WTC11 (cell line): Measurements from ENCODE around the gene PDIA3. TPM values are rescaled to one million over a fixed set of nuclear protein-coding genes. Genes with fewer than 3 reads are reported as not detected.

Experiments
- ATAC-seq: fragments of 200-7000 bp; cut with Tn5 transposase; 2 replicates; pipeline ENCODE4 v1.10.0; 2021; ENCODE audit warnings: mild to moderate bottlenecking, moderate library complexity
- CTCF ChIA-PET: fragments of 300-600 bp; sonication (Branson Sonifier 250); formaldehyde crosslinking; loops from one replicate; lab custom pipeline; 2021; ENCODE audit warnings: antibody characterized with exemption; lab: Charles Lee
- POLR2A ChIA-PET: fragments of 350-600 bp; sonication (Branson Sonifier 250); formaldehyde crosslinking; loops from one replicate; lab custom pipeline; 2021; ENCODE audit warnings: antibody characterized with exemption; lab: Charles Lee
- DNase-seq: peaks from one replicate; pipeline ENCODE4 v3.0.0; 2021; ENCODE audit warnings: low spot score
- H3K27ac Mint-ChIP-seq: 2 replicates; pipeline ENCODE4 v1.8.0; 2021; ENCODE audit warnings: mixed read lengths
- H3K27me3 Mint-ChIP-seq: 2 replicates; pipeline ENCODE4 v1.8.0; 2021; ENCODE audit warnings: low read depth, mild to moderate bottlenecking, moderate library complexity, mixed read lengths
- H3K36me3 Mint-ChIP-seq: 2 replicates; pipeline ENCODE4 v1.8.0; 2021; ENCODE audit warnings: mixed read lengths
- H3K4me1 Mint-ChIP-seq: 2 replicates; pipeline ENCODE4 v1.8.0; 2022; ENCODE audit warnings: mixed read lengths
- H3K4me3 Mint-ChIP-seq: 2 replicates; pipeline ENCODE4 v1.8.0; 2021; ENCODE audit warnings: mild to moderate bottlenecking, moderate library complexity, mixed read lengths
- H3K9me3 Mint-ChIP-seq: 2 replicates; pipeline ENCODE4 v1.8.0; 2021; ENCODE audit warnings: mixed read lengths
- CREM ChIP-seq: sonication (generic); formaldehyde crosslinking; IDR thresholded peaks from 2 replicates; pipeline ENCODE4 v1.8.1; 2022; ENCODE audit warnings: mild to moderate bottlenecking, missing genetic modification reagents, moderate library complexity
- ESRRA ChIP-seq: sonication (generic); formaldehyde crosslinking; IDR thresholded peaks from 2 replicates; pipeline ENCODE4 v1.8.1; 2022; ENCODE audit warnings: mild to moderate bottlenecking, missing genetic modification reagents, borderline replicate concordance
- GTF2I ChIP-seq: fragments of 250-450 bp; sonication (Bioruptor Pico); conservative IDR thresholded peaks from 2 replicates; pipeline ENCODE4 v1.4.0; 2021; ENCODE audit warnings: mild to moderate bottlenecking
- JAZF1 ChIP-seq: fragments of 250-450 bp; sonication (Bioruptor Pico); IDR thresholded peaks from 2 replicates; pipeline ENCODE4 v1.9.0; 2021; ENCODE audit warnings: moderate library complexity, mild to moderate bottlenecking, inconsistent platforms
- KAT7 ChIP-seq: sonication (generic); formaldehyde crosslinking; IDR thresholded peaks from 2 replicates; pipeline ENCODE4 v1.8.1; 2023; ENCODE audit warnings: missing genetic modification reagents, mild to moderate bottlenecking, borderline replicate concordance
- NFE2L1 ChIP-seq: sonication (generic); formaldehyde crosslinking; IDR thresholded peaks from 2 replicates; pipeline ENCODE4 v1.8.1; 2023; ENCODE audit warnings: missing genetic modification reagents
- NFYB ChIP-seq: sonication (generic); formaldehyde crosslinking; conservative IDR thresholded peaks from 2 replicates; pipeline ENCODE4 v1.8.0; 2022; ENCODE audit warnings: low read depth, missing genetic modification reagents
- PRRX2 ChIP-seq: fragments of 250-450 bp; sonication (Bioruptor Pico); IDR thresholded peaks from 2 replicates; pipeline ENCODE4 v1.8.0; 2021; ENCODE audit warnings: mild to moderate bottlenecking
- SMAD3 ChIP-seq: sonication (generic); formaldehyde crosslinking; IDR thresholded peaks from 2 replicates; pipeline ENCODE4 v1.8.0; 2022; ENCODE audit warnings: missing genetic modification reagents, mild to moderate bottlenecking, borderline replicate concordance
- TEAD4 ChIP-seq: sonication (generic); formaldehyde crosslinking; IDR thresholded peaks from 2 replicates; pipeline ENCODE4 v1.8.0; 2022; ENCODE audit warnings: mild to moderate bottlenecking, missing genetic modification reagents
- ZNF232 ChIP-seq: sonication (generic); formaldehyde crosslinking; IDR thresholded peaks from 2 replicates; pipeline ENCODE4 v1.8.0; 2022; ENCODE audit warnings: mild to moderate bottlenecking, missing genetic modification reagents
- ZNF396 ChIP-seq: fragments of 250-450 bp; sonication (Bioruptor Pico); IDR thresholded peaks from 2 replicates; pipeline ENCODE4 v1.8.0; 2021; ENCODE audit warnings: mild to moderate bottlenecking, moderate library complexity, borderline replicate concordance
- total RNA-seq: library from RNA; stranded (reverse); gene quantifications from 3 replicates; pipeline ENCODE4 v1.2.3, GENCODE V29; 2021
- TF ChIP-seq, protein P1 (sequence below): sonication (generic); formaldehyde crosslinking; IDR thresholded peaks from 2 replicates; pipeline ENCODE4 v1.8.1; 2023; ENCODE audit warnings: mild to moderate bottlenecking, missing genetic modification reagents, moderate library complexity
- TF ChIP-seq, protein P2 (sequence below): sonication (generic); formaldehyde crosslinking; IDR thresholded peaks from 2 replicates; pipeline ENCODE4 v1.8.1; 2023; ENCODE audit warnings: mild to moderate bottlenecking, missing genetic modification reagents
- TF ChIP-seq, protein P3 (sequence below): fragments of 250-450 bp; sonication (Bioruptor Pico); IDR thresholded peaks from 2 replicates; pipeline ENCODE4 v1.9.0; 2021; ENCODE audit warnings: mild to moderate bottlenecking, borderline replicate concordance
- TF ChIP-seq, protein P4 (sequence below): sonication (generic); formaldehyde crosslinking; IDR thresholded peaks from 2 replicates; pipeline ENCODE4 v1.8.1; 2023; ENCODE audit warnings: mild to moderate bottlenecking, moderate library complexity, missing genetic modification reagents
- TF ChIP-seq, protein P5 (sequence below): sonication (generic); formaldehyde crosslinking; IDR thresholded peaks from 2 replicates; pipeline ENCODE4 v1.8.1; 2022; ENCODE audit warnings: mild to moderate bottlenecking, moderate library complexity, missing genetic modification reagents

Gene PDIA3
- total RNA-seq, 1 experiment from 2014 or later, result 630 TPM

- H3K27ac Mint-ChIP-seq, result no peak overlapping the region
- DNase-seq, result no peak
- H3K36me3 Mint-ChIP-seq, result peaks cover 82% of the 10 kb centered on the region
- TF ChIP-seq NFYB, result no peak
- no peak for TF ChIP-seq KAT7 (CRISPR knock-in tag)
- TF ChIP-seq GTF2I (CRISPR knock-in tag), result no peak
- TF ChIP-seq, protein P1, sequence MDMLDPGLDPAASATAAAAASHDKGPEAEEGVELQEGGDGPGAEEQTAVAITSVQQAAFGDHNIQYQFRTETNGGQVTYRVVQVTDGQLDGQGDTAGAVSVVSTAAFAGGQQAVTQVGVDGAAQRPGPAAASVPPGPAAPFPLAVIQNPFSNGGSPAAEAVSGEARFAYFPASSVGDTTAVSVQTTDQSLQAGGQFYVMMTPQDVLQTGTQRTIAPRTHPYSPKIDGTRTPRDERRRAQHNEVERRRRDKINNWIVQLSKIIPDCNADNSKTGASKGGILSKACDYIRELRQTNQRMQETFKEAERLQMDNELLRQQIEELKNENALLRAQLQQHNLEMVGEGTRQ, result no peak
- TF ChIP-seq CREM (CRISPR knock-in tag), result no peak
- TF ChIP-seq PRRX2 (CRISPR knock-in tag), result no peak
- TF ChIP-seq, protein P2, sequence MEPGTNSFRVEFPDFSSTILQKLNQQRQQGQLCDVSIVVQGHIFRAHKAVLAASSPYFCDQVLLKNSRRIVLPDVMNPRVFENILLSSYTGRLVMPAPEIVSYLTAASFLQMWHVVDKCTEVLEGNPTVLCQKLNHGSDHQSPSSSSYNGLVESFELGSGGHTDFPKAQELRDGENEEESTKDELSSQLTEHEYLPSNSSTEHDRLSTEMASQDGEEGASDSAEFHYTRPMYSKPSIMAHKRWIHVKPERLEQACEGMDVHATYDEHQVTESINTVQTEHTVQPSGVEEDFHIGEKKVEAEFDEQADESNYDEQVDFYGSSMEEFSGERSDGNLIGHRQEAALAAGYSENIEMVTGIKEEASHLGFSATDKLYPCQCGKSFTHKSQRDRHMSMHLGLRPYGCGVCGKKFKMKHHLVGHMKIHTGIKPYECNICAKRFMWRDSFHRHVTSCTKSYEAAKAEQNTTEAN (CRISPR knock-in tag), result no peak
- TF ChIP-seq, protein P3, sequence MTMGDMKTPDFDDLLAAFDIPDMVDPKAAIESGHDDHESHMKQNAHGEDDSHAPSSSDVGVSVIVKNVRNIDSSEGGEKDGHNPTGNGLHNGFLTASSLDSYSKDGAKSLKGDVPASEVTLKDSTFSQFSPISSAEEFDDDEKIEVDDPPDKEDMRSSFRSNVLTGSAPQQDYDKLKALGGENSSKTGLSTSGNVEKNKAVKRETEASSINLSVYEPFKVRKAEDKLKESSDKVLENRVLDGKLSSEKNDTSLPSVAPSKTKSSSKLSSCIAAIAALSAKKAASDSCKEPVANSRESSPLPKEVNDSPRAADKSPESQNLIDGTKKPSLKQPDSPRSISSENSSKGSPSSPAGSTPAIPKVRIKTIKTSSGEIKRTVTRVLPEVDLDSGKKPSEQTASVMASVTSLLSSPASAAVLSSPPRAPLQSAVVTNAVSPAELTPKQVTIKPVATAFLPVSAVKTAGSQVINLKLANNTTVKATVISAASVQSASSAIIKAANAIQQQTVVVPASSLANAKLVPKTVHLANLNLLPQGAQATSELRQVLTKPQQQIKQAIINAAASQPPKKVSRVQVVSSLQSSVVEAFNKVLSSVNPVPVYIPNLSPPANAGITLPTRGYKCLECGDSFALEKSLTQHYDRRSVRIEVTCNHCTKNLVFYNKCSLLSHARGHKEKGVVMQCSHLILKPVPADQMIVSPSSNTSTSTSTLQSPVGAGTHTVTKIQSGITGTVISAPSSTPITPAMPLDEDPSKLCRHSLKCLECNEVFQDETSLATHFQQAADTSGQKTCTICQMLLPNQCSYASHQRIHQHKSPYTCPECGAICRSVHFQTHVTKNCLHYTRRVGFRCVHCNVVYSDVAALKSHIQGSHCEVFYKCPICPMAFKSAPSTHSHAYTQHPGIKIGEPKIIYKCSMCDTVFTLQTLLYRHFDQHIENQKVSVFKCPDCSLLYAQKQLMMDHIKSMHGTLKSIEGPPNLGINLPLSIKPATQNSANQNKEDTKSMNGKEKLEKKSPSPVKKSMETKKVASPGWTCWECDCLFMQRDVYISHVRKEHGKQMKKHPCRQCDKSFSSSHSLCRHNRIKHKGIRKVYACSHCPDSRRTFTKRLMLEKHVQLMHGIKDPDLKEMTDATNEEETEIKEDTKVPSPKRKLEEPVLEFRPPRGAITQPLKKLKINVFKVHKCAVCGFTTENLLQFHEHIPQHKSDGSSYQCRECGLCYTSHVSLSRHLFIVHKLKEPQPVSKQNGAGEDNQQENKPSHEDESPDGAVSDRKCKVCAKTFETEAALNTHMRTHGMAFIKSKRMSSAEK (CRISPR knock-in tag), result no peak
- TF ChIP-seq ESRRA (CRISPR knock-in tag), result no peak
- TF ChIP-seq ZNF232, result no peak
- no peak for TF ChIP-seq TEAD4 (CRISPR knock-in tag)
- TF ChIP-seq JAZF1 (CRISPR knock-in tag), result no peak
- TF ChIP-seq NFE2L1, result no peak
- TF ChIP-seq, protein P4, sequence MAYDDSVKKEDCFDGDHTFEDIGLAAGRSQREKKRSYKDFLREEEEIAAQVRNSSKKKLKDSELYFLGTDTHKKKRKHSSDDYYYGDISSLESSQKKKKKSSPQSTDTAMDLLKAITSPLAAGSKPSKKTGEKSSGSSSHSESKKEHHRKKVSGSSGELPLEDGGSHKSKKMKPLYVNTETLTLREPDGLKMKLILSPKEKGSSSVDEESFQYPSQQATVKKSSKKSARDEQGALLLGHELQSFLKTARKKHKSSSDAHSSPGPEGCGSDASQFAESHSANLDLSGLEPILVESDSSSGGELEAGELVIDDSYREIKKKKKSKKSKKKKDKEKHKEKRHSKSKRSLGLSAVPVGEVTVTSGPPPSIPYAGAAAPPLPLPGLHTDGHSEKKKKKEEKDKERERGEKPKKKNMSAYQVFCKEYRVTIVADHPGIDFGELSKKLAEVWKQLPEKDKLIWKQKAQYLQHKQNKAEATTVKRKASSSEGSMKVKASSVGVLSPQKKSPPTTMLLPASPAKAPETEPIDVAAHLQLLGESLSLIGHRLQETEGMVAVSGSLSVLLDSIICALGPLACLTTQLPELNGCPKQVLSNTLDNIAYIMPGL (CRISPR knock-in tag), result no peak
- no peak for TF ChIP-seq SMAD3 (CRISPR knock-in tag)
- TF ChIP-seq, protein P5, sequence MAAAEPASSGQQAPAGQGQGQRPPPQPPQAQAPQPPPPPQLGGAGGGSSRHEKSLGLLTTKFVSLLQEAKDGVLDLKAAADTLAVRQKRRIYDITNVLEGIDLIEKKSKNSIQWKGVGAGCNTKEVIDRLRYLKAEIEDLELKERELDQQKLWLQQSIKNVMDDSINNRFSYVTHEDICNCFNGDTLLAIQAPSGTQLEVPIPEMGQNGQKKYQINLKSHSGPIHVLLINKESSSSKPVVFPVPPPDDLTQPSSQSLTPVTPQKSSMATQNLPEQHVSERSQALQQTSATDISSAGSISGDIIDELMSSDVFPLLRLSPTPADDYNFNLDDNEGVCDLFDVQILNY (CRISPR knock-in tag), result no peak
- no peak for TF ChIP-seq ZNF396 (CRISPR knock-in tag)
- TF ChIP-seq, all 79 proteins: peak for 0
- no peak for ATAC-seq
- Mint-ChIP-seq H3K9me3 (no peaks in the 10 kb centered on the region), H3K4me3 (no peak overlapping the region), H3K27me3 (no peaks in the 10 kb centered on the region), H3K4me1 (no peaks in the 10 kb centered on the region)
- POLR2A ChIA-PET, result no interaction called here
- CTCF ChIA-PET, result no interaction called here
Measured at GRCh38 chr15:43763819-43764446, 17.7 kb downstream of the PDIA3 start.
